GM18520 (cell line): ENCODE results near the gene ITGA6.

Source experiments
- ATAC-seq: cut with Tn5 transposase; IDR thresholded peaks from one replicate; pipeline ENCODE4 v1.9.1; 2021; ENCODE audit not compliant: unreplicated experiment

The ITGA6 gene

DNA sequence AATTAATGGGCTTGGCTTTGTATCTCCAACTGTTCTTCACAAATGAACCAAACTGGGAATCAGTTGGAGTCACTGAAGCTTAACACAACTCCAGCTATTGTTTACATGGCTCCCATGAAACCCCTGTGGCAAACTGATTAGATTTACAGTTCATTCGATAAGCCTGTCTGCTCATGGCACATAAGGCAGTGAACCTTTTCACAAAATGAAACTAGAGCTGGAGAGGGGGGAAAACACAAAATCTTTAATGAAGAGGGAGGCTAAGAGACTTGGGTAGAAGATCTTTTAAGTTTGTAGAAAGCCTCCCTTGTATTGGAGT lies 11.6 kb upstream of the ITGA6 start:
- ATAC-seq, result no peak

DNA sequence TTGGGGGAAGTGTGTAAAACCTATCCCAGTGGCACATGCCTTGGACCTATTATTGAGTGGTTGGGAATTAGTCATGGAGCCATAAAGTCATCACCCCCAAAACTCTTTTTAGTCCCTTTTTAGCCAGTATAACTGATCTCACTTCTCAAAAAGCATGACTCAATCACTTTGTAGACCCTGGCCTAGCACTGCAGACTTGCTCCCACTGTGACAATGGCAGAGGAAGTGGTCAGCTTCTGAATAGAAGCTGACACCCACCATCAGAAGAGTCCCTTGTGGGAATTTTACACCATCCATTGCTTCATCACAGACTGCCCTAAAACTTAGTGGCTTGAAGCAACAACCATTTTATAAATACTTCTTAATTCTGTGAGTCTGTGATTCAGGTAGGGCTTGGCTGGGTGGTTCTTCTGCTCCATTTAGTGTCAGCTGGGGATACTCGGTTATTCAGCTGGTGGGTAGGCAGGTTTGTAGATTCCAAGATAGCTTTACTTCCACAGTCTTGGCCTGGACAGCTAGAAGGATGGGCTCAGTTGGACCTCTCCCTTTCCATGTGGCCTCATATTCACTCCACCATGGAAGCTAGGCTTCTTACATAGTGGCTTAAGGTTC lies 10.8 kb upstream of the ITGA6 start:
- no peak for ATAC-seq

DNA sequence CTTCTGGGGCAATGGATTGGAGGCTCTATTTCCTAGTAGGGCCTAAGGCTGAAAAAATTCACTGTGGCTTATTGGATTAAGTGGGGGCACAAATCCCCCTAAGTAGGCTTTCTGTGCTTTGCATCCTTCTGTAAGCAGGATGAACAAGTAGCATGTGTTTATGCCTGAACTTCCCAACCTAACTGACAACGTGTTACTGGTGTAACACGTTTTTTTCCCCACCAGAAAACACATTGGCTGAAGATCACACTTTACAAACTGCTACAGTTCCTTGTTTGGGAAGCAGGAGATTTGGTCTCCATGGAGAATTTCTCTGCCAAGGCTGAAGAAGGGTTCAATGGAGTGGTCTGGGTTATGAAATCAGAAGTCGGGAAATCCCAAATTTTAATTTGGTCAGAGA lies 7.2 kb upstream of the ITGA6 start:
- ATAC-seq, result no peak

- ATAC-seq, result no peak
Measured at GRCh38 chr2:172423160-172423559, 4.2 kb upstream of the ITGA6 start.

DNA sequence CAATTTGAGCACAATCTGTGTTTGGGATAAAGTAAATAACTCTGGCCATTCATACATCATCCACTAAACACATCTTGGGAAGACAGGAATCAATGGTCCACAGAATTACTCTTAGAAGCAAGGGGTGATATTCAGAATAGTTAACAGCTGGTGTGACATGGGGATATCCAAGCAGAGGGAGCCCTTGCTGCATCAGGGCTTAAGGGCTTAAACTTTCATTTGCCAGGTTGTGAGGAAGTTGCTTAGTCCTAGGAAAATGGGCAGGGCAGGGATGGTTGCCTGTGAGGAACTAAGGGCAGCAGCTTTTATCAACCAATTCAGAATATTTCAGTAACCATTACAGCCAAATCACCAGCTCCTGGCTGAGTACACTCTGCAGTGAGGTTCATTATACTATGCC lies 2.0 kb upstream of the ITGA6 start:
- ATAC-seq, result no peak

DNA sequence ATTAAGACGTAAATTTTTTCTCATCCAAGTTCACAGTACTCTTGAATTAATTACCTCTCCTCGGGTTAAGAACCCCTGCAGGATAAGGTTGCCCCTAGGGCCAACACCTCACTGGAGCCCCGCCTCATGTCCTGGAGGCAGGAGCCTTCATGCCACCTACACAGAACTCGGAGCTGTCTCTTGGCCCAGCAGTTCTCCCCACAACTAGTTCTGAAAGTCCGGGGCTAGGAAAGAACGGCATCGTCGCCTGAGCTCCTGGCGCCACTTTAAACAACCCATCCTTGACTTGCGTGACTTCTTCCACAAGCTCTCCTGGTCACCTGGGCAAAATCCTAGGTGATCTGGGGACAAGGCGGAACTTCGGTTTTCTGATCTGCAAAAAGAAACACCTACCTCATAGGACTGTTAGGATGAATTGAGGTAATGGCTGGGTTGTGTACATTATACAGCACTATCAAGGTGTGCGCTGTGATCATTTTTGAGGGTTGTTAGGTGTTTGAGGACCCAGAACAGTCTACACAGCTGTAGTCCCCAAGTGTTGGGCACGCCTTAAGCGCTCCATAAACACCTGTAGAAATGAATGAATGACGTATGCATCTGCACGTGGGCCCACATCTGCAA lies 641 bp upstream of the ITGA6 start:
- no peak for ATAC-seq

DNA sequence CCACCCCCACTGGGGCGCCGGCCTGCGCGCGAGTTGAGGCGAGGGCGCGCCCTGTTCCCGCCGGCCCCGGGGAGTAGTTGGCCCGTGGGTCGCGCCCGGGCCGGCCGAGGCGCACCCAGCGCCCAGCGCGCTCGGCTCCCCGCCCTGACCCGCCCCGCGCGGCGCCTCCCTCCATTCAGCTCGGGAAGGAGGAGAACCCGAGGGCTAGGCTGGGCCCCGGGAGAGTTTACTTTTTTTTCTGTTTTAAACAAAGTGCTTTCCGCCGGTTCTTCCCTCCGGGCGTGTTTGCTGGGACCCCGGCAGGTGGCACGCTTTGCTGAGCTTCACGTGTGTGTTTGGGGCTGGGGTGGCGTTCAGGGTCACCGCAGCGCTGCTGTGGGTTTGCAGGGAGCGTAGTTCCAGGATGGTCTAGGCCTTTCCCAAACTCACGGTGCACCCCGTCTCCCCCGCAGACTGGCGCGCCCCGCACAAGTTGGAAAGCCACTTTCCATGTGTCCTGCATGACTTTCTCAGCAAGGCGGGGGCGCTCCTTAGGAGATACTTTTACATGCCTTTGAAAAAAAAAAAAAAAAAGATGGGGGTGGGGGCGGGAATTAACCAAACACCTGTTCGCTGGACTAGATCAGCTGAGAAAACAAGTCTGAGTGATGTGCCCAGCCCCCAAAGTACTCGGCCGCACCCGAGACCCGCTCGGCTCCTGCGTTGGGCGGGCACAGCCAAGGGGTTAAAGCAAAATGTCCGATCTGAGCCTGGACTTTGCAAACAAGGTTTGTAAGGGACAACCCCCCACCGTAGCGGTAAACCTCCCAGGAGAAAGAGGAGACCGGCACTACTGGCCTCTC lies 825 bp downstream of the ITGA6 start:
- no peak for ATAC-seq

DNA sequence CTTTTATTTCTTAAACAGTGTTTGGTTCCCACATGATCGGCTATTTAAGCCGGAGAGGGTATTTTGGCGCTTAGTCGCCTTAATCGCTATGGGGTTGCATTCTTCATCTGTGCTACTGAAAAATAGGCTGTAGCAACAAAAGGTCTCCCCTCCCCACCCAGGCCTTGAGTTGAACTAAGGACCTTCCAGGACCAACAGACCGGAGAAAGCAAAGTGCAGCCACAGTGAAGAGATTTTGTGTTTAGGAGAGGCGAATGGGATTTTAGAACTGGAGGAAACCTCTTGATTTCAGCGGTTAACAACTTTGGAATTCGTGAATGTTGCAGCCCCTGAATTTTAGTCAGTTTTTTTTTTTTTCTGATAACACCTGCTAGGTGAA lies 1.4 kb downstream of the ITGA6 start:
- no peak for ATAC-seq

- no peak for ATAC-seq
Measured at GRCh38 chr2:172429301-172429968, 2.0 kb downstream of the ITGA6 start.

DNA sequence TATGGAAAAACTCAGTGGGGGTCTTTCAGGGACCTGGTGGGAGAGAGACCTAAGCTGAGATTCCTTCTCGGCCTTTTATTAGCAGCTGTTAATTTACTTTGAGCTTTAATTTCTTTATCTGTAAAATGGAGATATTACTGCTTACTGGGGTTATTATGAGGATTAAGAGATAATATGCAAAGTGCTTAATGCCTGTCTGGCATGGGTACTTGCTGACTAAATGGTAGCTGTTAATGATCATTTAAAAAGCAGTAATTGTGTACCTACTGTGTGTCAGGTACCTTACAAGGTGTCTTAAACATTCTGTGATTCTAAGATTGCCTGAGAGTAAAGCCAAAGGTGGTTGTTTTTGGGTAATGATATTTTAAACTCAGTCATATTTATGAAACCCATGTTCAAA lies 2.6 kb downstream of the ITGA6 start:
- no peak for ATAC-seq

DNA sequence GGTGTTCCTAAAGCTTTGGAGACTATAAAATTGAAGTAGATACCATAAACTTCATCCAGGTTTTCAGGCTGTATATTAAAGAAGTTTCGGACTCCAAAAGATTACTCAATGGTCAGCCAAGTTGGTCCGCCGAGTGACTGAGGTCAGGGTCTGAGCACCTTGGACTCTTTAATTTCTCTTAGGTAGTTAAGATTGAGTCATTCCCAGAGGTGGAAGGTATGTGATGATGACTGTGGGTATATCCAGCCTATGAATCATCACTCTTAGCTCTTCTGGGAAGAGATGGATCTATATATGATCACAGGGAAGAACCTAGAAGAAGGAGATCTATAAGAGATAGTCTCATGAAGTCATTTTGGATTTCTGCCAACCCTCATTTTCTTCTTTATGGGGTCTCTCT lies 3.3 kb downstream of the ITGA6 start:
- ATAC-seq, result no peak

GRCh38 chr2:172431463-172431862 lies 4.1 kb downstream of the ITGA6 start:
- ATAC-seq, result no peak

- no peak for ATAC-seq
Measured at GRCh38 chr2:172431993-172432392, 4.6 kb downstream of the ITGA6 start.

- no peak for ATAC-seq
Measured at GRCh38 chr2:172433144-172433543, 5.8 kb downstream of the ITGA6 start.

DNA sequence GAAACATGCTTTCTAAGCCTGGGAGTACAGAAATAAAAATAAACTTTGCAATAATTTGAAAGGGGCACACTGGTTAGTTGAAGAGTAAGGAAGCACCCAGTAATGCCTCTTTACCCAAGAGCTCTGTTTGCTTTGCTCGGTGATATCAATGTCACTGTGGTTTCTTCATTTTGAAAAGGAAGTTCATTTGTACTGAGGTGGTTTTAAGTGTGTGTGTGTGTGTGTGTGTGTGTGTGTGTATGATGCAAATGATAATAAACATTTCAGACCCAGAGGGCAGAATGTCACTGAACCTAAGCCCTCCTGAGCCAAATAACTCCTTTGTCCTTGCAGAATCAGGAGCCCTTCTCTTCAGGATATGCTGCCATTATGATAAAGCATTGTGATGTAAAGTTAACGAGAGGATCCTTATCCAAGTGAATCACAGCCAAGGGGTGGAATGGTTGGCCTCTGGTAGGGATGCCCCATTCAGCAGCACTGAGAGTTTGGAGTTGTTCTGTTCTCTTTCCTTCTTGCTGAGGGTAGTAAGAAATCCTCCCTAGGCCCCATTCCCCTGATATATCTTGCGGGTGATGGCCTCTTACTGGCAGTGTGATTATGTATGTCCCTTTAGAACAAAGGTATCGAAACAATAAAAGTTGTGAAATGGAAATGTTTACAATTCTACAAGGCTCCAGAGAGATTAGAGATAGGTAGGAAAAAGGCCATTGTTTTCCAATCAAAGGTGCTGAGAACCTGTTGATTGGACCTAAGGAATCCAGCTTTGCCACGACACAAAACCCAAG lies 7.6 kb downstream of the ITGA6 start:
- no peak for ATAC-seq

DNA sequence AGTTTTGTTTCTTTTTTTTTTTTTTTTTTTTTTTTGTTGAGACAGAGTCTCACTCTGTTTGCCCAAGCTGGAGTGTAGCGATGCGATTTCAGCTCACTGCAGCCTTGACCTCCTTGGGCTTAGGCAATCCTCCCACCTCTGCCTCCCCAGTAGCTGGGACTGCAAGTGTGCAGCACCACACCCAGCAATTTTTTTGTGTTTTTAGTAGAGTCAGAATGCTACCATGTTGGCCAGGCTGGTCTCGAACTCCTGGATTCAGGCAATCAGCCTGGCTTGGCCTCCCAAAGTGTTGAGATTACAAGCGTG lies 8.2 kb downstream of the ITGA6 start:
- no peak for ATAC-seq

DNA sequence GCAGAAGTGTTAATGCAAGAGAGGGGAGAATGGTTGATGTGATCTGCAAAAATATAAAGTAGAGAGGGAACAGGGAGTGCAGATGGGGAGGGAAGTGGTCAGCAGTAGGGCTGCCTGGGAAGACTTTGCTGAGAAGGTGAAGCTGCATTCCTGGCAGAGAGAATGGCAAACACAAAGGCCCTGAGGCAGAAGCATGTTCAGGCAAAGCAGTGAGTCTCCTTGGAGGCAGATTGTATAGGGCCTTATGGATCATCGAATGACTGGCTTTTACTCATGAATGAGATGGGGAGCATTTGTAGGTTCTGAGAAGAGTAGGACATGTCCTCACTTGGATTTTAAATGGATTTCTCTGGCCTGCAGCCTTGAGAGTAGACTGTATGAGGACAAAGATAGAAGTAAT lies 9.5 kb downstream of the ITGA6 start:
- no peak for ATAC-seq

DNA sequence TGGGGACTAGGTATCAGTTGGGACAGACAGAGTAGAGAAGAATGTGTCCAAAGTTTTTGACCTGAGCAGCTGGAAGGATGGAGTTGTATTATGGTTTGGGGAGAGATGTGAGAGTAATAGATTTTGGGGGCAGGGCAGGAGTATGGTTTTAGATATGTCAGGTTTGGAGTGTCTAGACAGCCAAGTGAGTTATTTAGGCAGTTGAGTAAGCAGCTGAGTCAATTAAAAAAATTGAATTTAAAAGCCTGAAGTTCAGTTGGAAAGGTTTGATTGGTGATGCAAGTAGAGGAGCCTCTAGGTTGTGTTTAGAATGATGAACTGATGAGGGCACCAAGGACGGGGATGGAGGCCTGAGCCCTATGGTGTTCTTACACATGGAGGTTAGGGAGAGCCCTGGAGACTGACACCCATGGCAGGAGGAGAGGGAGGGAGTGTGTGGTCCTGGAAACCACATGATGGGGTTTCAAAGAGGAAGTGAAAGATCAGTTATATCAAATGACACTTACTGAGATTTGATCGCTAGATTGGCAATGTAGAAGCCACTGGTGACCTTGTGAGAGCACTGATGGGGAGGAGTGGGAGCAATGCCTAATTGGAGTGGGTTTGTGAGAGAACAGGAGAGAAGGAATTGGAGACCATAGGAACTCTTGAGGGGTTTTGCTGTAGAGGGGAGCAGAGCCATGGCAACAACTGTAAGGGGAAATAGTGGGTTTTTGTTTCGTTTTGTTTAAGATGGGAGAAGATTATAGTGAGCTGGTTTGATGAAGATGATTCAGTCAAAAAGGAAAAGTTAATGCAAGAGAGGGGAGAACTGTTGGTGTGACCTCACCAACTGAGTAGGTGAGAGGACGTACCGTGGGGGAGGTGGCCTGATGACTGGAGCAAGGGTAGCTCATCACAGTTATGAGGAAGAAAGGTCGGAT lies 10.3 kb downstream of the ITGA6 start:
- no peak for ATAC-seq

- ATAC-seq, result no peak
Measured at GRCh38 chr2:172438741-172439508, 11.5 kb downstream of the ITGA6 start.

DNA sequence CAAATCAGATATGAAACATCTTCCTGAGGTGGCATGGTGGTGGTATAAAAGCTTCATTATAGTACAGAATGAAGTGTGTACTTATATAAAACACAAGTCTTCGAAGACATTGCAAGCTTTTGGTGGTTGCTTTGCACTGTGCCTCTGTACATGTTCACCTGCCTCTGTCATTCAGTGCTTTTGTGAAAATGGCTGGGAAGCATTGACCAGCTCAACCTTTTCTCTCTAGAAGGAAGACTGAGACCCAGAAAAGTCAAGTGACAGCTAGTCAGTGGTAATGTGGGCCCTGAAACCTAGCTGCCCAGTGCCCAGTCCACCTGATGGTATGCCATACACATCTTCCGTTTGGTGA lies 12.1 kb downstream of the ITGA6 start:
- no peak for ATAC-seq
